Thoracic aorta (tissue), 2 donors: ENCODE results near the gene FOXJ1. TPM values are rescaled to one million over a fixed set of nuclear protein-coding genes. Genes with fewer than 3 reads are reported as not detected.

Source experiments
- ATAC-seq: fragments of 150-250 bp; one replicate; pipeline ENCODE4 v1.8.0; 2017; ENCODE audit warnings: low read depth; ENCODE audit not compliant: insufficient number of reproducible peaks, low FRiP score
- DNase-seq: peaks from one replicate; pipeline ENCODE4 v3.0.0-alpha.2; 2020; ENCODE audit warnings: low spot score
- H3K27ac ChIP-seq, 2 donors: fragments of 200-600 bp; sonication (generic); 1 replicate in 1 of 2; 2 replicates in 1 of 2; pipeline ENCODE4 v1.5.1; 2016; ENCODE audit warnings: mild to moderate bottlenecking in 2 of 2, moderate library complexity in 2 of 2
- H3K27me3 ChIP-seq: fragments of 200-600 bp; sonication (generic); replicated peaks from 2 replicates; pipeline ENCODE4 v1.6.0; 2016; ENCODE audit warnings: mild to moderate bottlenecking; ENCODE audit not compliant: insufficient read depth
- H3K36me3 ChIP-seq: fragments of 200-600 bp; sonication (generic); one replicate; pipeline ENCODE4 v1.5.1; 2016
- H3K4me1 ChIP-seq, 2 donors: fragments of 200-600 bp; sonication (generic); 1 replicate in 1 of 2; 2 replicates in 1 of 2; pipeline versions ENCODE4 v1.5.1 to v1.6.0; 2016; ENCODE audit warnings: low read depth in 2 of 2, mild to moderate bottlenecking in 1 of 2; ENCODE audit not compliant: control insufficient read depth in 1 of 2
- H3K4me3 ChIP-seq: fragments of 200-600 bp; sonication (generic); 2 replicates; pipeline ENCODE4 v1.5.1; 2016; ENCODE audit warnings: mild to moderate bottlenecking
- H3K9me3 ChIP-seq: fragments of 200-600 bp; sonication (generic); 2 replicates; pipeline ENCODE4 v1.5.1; 2016
- CTCF ChIP-seq: fragments of 200-600 bp; sonication (generic); IDR thresholded peaks from one replicate; pipeline ENCODE4 v1.5.1; 2019; ENCODE audit warnings: antibody characterized with exemption
- total RNA-seq, 2 donors: library from RNA; depleted of rRNA; stranded (reverse); fragments of >200 nt; gene quantifications; one replicate each; pipeline versions ENCODE4 v1.1.0 to v1.2.3, GENCODE V29; 2016

The FOXJ1 gene
- total RNA-seq, 2 donors from 2014 or later: not detected

GRCh38 chr17:76132574-76133338, 8.3 kb downstream of the FOXJ1 start:
- H3K9me3 ChIP-seq: no peaks in the 10 kb centered on the region
- peaks cover 0 to 6% of the 10 kb centered on the region in 2 donors for H3K4me1 ChIP-seq
- no peak for ATAC-seq
- TF ChIP-seq CTCF: no peak
- H3K27ac ChIP-seq: no peak overlapping the region
- H3K36me3 ChIP-seq: no peaks in the 10 kb centered on the region
- H3K27me3 ChIP-seq: peaks cover 4% of the 10 kb centered on the region
- DNase-seq: no peak
- H3K4me3 ChIP-seq: no peak overlapping the region

GRCh38 chr17:76131692-76132573, 9.1 kb downstream of the FOXJ1 start:
- Histone ChIP-seq H3K9me3 (no peaks in the 10 kb centered on the region), H3K27ac (no peak overlapping the region), H3K4me1 (no peaks in the 10 kb centered on the region), H3K4me3 (no peak overlapping the region), H3K27me3 (peaks cover 4% of the 10 kb centered on the region), H3K36me3 (no peaks in the 10 kb centered on the region)
- ATAC-seq (no peak), DNase-seq (no peak)
- no peak for TF ChIP-seq CTCF

DNA sequence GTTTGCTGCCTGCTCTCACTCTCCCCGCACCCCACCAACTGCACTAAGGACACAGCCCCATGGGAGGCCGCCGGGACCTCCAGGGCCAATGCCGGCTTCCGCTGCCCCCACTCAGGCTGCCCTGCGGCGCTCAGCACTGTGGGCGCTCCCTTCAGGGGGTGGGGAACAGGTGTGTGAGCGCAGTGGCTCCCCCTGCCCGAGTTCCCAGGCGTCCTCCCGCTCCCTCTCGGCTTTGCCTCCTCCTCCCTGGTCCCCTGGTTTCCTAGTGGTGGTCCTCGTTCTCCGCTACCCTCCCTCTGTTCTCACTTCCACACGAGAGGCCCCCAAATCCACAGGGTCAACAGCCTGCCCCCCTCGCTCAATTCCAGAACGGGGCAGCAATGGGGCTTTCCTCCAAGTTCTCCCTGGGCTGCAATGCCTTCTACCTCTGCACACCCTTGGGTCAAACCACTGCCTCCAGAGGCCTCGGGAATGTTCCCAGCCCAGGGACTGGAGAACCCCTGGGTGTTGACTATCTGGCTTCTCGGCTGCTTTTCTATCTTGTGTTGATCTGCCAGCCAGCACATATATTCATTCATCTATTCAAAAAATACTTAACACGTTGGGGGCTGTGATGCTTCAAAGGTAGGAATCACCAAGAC, 9.9 kb downstream of the FOXJ1 start:
- no peaks in the 10 kb centered on the region for H3K36me3 ChIP-seq
- DNase-seq (no peak), ATAC-seq (no peak)
- no peaks in the 10 kb centered on the region for H3K27me3 ChIP-seq
- H3K4me1 ChIP-seq: no peaks in the 10 kb centered on the region
- no peak overlapping the region for H3K4me3 ChIP-seq
- no peak for TF ChIP-seq CTCF
- H3K9me3 ChIP-seq: no peaks in the 10 kb centered on the region
- no peak overlapping the region for H3K27ac ChIP-seq

DNA sequence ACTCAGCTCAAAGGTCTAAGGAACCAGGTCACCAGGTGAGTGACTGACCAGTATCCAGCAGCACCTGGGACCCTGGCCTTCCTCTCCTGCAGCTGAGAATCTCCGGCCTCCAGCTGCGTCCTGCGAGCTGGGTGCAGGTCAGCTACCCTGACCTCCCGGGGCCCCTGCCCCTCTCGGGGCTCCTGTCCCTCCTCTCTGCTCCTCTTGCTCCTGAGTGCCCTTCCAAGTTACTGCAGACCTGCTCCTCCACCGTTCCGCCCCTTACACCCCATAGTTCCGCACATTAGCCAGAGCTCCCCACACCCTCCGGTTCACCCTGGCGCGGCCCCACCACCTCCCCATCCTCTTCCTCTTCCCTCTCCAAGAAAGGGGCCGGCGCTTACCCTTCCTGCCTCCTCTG, 10.6 kb downstream of the FOXJ1 start:
- H3K27ac ChIP-seq: no peak overlapping the region
- no peaks in the 10 kb centered on the region for H3K36me3 ChIP-seq
- no peak for TF ChIP-seq CTCF
- ATAC-seq (no peak), DNase-seq (no peak)
- H3K4me1 ChIP-seq: no peaks in the 10 kb centered on the region
- no peak overlapping the region for H3K4me3 ChIP-seq
- no peaks in the 10 kb centered on the region for H3K9me3 ChIP-seq
- no peaks in the 10 kb centered on the region for H3K27me3 ChIP-seq

DNA sequence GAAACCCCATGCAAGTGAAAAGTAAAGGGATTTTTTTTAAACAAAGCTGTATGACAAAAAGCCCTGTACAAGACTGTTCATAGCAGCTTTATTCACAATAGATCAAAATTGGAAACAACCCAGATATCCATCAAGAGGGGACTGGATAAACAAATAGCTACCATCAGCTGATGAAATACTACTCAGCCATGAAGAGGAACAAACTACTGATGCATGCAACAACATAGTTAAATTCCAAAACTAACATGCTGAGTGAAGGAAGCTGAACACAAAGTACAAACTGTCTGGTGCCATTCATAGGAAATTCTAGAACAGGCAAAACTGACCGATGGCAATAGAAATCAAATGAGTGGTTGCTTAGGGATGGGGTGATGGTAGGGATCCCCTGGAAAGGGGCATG, 15.1 kb downstream of the FOXJ1 start:
- Histone ChIP-seq H3K9me3 (no peaks in the 10 kb centered on the region), H3K27ac (no peak overlapping the region), H3K36me3 (no peaks in the 10 kb centered on the region), H3K27me3 (no peaks in the 10 kb centered on the region), H3K4me1 (peaks cover 0 to 12% of the 10 kb centered on the region in 2 donors), H3K4me3 (no peak overlapping the region)
- ATAC-seq: no peak
- TF ChIP-seq CTCF: no peak
- no peak for DNase-seq
